K562 treated with DMSO at 1 percent for 4 hours (cell line): ENCODE data around the gene CIB4. TPM values are rescaled to one million over a fixed set of nuclear protein-coding genes. Genes with fewer than 3 reads are reported as not detected.

Experiments used
- total RNA-seq: library from RNA; unstranded; fragments of 300-600 nt; gene quantifications from 2 replicates; pipeline ENCODE4 v1.2.3, GENCODE V29; 2022; ENCODE audit not compliant: insufficient read depth

CIB4 gene
- total RNA-seq = not detected in 2 replicates

DNA sequence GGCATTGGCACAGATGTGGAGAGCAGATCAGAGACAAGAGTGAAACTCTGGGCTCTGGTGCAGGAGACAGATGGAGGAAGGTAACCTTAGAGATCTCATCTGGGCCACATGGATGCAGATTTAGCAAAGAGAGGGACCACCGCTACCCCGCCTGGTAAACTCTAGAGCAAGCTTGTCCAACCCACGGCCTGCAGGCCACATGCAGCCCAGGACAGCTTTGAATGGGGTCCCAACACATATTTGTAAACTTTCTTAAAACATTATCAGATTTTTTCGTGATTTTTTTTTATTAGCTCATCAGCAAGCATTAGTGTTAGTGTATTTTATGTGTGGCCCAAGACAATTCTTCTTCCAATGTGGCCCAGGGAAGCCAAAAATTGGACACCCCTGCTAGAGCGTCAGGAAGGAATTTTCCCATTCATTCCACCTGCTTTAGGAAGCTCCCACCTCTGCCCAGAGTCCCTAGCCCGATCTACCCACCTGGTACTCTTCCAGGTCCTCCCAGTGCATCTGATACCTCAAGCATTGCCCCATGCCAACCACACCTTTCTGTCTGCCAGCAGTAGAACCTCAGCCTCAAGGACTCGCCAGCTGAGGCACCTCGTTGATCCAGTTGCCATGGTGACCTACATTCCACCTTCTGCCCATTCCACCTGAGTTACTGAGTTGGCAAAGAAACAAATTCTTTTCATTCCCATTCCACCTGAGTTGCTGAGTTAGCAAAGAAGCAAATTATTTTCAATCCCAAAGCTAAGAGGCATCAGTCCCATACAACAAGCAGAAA is at the start of gene CIB4:
TSS of gene CIB4 (minus strand) at position 586 of the 784 bp plus-strand sequence. CDS start at position 534, 52 bp downstream.

Other genes with a start within 250 kb of the CIB4 start
- not detected in 2 replicates for gene DRC1, start 239.4 kb downstream of the CIB4 start, total RNA-seq
- gene OTOF, start 163.2 kb downstream of the CIB4 start, total RNA-seq = not detected in 2 replicates
- not detected in 2 replicates for gene KCNK3, start 51.4 kb upstream of the CIB4 start, total RNA-seq
- gene SLC35F6, start 122.9 kb upstream of the CIB4 start, total RNA-seq = 9.6 and 9.7 TPM in 2 replicates
- 36.9 and 46.6 TPM in 2 replicates for gene CENPA, start 144.7 kb upstream of the CIB4 start, total RNA-seq
- gene DPYSL5, start 206.8 kb upstream of the CIB4 start, total RNA-seq = not detected in 2 replicates